ENCODE results near the gene EMX2. TPM values are rescaled to one million over a fixed set of nuclear protein-coding genes. Genes with fewer than 3 reads are reported as not detected.
"Not testable (repeated sequence)": the region's sequence is repeated elsewhere in the genome, so short reads cannot be mapped to it uniquely, and the experiment has no call there.

EMX2 gene
- total and polyA plus RNA-seq, 8 donors: 0.06 to 0.27 (median 0.09) TPM; not detected in 4

DNA sequence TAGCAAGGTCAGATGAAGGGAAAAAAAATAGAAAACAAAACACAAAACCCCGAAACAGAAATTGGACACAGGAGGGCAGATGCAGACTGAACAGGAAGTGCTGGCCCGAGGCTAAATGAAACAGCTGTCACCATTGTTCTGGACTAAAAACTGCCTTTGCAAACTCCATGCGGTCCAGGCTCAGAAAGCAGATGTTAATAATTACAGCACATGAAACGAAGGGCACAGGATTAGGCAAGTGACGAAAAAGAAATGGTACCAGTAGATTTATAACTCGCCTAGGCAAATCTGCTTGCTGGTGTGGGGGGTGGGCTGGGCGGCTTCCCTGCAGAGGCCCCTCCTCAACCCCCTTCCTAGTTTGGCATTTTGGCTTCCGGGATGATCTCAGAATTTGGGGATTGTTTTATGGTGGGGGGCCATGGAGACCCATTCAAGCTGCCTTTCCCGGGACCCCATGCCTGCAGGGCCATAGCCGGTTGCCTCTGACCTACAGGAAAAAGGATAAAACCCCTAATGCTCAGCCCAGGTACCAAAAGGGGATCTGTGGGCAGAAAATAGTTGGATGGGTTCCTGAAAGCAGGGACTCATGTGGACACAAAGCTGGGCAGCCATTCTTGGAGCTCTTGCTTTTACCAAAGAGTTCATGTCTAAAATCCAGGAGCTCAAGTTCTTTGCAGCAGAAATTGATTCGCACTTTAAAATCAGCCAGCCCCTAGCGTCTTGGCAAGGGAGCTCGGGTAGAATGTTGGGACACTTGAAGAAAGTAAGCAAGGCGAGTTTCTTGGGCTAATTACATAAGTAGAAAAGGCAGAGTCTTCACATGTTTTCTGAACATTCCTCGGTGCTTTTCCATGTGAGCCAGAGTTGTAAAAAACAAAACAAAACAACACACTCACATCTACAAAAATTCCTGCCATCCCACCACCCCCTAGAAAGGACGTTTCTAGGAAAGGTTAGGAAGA, 39.0 kb upstream of the EMX2 start:
- DNase-seq (no peak), FAIRE-seq (no peak), ATAC-seq (no peak)
- TF ChIP-seq, protein P1, sequence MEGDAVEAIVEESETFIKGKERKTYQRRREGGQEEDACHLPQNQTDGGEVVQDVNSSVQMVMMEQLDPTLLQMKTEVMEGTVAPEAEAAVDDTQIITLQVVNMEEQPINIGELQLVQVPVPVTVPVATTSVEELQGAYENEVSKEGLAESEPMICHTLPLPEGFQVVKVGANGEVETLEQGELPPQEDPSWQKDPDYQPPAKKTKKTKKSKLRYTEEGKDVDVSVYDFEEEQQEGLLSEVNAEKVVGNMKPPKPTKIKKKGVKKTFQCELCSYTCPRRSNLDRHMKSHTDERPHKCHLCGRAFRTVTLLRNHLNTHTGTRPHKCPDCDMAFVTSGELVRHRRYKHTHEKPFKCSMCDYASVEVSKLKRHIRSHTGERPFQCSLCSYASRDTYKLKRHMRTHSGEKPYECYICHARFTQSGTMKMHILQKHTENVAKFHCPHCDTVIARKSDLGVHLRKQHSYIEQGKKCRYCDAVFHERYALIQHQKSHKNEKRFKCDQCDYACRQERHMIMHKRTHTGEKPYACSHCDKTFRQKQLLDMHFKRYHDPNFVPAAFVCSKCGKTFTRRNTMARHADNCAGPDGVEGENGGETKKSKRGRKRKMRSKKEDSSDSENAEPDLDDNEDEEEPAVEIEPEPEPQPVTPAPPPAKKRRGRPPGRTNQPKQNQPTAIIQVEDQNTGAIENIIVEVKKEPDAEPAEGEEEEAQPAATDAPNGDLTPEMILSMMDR (IDR thresholded peaks at IDR 0.05): no peak
- H3K27ac ChIP-seq: no peak overlapping the region
- no peaks in the 10 kb centered on the region for H3K4me1 ChIP-seq
- intact Hi-C loops (cut with DNase I): no loop called here
- no peaks in the 10 kb centered on the region for H3K9me3 ChIP-seq
- WGBS, 2 donors: 56 to 58% methylated on average over 16 of the region's 16 CpGs
- H3K36me3 ChIP-seq: no peaks in the 10 kb centered on the region
- no peak overlapping the region for H3K4me3 ChIP-seq
- no peaks in the 10 kb centered on the region for H3K27me3 ChIP-seq

DNA sequence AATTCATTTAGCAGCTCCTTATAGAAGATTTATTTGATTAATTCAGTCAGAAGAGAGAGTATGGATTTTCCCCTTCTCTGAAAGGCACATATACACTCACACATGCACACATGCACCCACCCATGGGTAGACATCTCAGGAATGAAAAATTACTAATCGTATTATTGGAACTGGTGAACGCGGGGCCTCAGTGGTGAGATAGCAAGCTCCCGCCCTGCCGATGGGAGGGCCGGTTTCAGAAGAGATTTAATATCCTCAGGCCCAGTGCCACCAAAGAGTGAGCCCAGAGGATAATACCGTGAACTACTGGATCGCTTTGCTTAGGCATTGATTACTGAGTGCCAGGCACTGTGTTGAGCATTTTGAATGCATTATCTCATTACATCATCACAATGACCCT, 38.0 kb upstream of the EMX2 start:
- Histone ChIP-seq H3K9me3 (no peaks in the 10 kb centered on the region), H3K27ac (no peak overlapping the region), H3K4me1 (no peaks in the 10 kb centered on the region), H3K36me3 (no peaks in the 10 kb centered on the region), H3K4me3 (no peak overlapping the region), H3K27me3 (no peaks in the 10 kb centered on the region)
- FAIRE-seq (no peak), ATAC-seq (no peak), DNase-seq (no peak)
- TF ChIP-seq, protein P1 (IDR thresholded peaks at IDR 0.05): no peak
- intact Hi-C loops (cut with DNase I): no loop called here
- 83 to 90% methylated on average over 8 of the region's 8 CpGs for WGBS, 2 donors

DNA sequence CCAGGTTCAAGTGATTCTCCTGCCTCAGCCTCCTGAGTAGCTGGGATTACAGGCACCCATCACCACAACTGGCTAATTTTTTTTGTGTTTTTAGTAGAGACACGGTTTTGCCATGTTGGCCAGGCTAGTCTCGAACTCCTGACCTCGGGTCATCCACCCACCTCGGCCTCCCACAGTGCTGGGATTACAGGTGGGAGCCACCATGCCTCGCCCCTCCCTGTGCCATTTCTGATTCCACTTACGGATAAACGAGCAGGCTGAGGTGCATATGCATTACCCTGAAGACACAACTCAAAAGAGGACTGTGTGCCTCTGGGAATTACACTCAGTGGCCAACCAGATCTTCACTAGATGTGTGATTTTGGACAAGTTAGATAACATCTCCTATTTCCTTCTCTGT, 35.5 kb upstream of the EMX2 start:
- H3K27ac ChIP-seq; ATAC-seq; FAIRE-seq; intact Hi-C loops (cut with DNase I); H3K27me3 ChIP-seq; H3K36me3 ChIP-seq; H3K4me3 ChIP-seq; H3K9me3 ChIP-seq; DNase-seq; H3K4me1 ChIP-seq: not testable (repeated sequence)
- WGBS, 2 donors: 62 to 64% methylated on average over 7 of the region's 7 CpGs

DNA sequence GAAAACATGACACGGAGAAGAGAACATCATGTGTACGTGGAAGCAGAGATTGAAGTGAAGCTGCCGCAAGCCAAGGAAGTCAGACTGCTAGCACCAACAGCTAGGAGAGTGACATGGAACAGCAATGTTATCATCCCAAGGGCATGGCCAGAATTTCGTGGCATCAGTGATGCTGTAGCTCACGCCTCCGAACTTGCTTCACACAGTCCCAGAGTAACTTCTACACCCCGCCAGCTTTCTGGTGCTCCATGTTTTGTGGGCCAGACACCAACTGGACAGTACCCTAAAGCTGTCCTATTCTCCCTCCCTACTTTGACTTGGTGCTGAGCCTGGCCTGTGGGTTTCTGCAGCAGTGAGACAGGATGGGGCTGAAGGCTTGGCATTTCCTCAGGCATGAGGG, 33.0 kb upstream of the EMX2 start:
- WGBS, 2 donors: 76 to 84% methylated on average over 7 of the region's 7 CpGs
- intact Hi-C loops (cut with DNase I): no loop called here
- H3K4me1 ChIP-seq: no peaks in the 10 kb centered on the region

DNA sequence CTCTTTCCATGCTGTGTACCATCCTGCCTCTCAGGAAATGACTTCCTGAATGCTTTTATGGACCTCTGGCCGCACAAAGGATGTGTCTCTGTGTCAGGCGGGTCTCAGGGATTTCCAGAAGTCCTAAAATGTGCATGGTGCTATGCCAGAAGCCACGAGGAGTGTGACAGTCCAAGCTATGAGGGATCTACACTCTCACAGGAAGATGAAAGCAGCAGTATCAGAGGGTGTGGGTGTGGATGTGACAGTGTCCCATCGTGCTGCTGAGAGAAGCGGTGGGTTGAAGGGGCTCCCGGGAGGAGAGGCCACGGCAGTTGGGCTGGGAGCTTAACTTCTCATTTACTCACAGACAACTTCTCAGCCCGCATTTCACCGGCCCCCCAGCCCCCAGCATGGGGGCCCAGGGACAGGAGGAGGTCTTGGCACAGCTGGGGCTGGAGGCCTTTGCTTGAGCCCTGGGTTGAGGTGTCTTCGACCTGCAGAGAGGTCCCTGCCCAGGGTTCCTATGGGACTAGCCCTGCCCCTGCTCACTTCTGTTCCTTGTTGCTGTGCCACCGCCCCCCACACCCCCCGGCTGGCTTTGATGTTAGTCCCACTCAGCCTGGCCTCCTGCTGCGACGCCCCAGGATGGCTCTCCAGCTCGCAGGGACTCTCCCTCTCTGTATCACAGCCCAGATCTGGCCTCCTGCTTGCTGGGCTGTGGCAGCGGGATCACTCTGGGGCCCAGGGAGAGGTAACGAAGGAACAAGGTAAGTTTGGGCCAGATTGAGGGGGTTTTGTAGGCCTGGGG, 30.8 kb upstream of the EMX2 start:
- Histone ChIP-seq H3K27ac (no peak overlapping the region), H3K4me1 (no peaks in the 10 kb centered on the region), H3K4me3 (no peak overlapping the region), H3K36me3 (no peaks in the 10 kb centered on the region), H3K9me3 (no peaks in the 10 kb centered on the region), H3K27me3 (no peaks in the 10 kb centered on the region)
- TF ChIP-seq, protein P1 (IDR thresholded peaks at IDR 0.05): no peak
- no peak for FAIRE-seq
- no peak for ATAC-seq
- DNase-seq: no peak
- intact Hi-C loops (cut with DNase I): no loop called here
- WGBS, 2 donors: 59 to 62% methylated on average over 17 of the region's 17 CpGs

More for the DNA sequence above, 33.0 kb upstream of the EMX2 start:
- H3K27ac ChIP-seq: no peak overlapping the region
- no peak for ATAC-seq
- H3K9me3 ChIP-seq: no peaks in the 10 kb centered on the region
- FAIRE-seq: no peak
- no peaks in the 10 kb centered on the region for H3K36me3 ChIP-seq
- no peak overlapping the region for H3K4me3 ChIP-seq
- H3K27me3 ChIP-seq: no peaks in the 10 kb centered on the region
- DNase-seq: no peak
- TF ChIP-seq, protein P1 (IDR thresholded peaks at IDR 0.05): no peak

All from pancreas (tissue), 10 donors.